Chondrocyte (in vitro differentiated cells): Measurements from ENCODE around the gene DGKG. TPM values are rescaled to one million over a fixed set of nuclear protein-coding genes. Genes with fewer than 3 reads are reported as not detected.
A peak's percentile ranks its signal among the peaks of the same experiment; 100 is the strongest.

Experiments
- DNase-seq: peaks from one replicate; pipeline ENCODE4 v3.0.0; 2021; ENCODE audit warnings: mixed read lengths, low spot score
- H3K27ac Mint-ChIP-seq: one replicate; pipeline ENCODE4 v1.8.0; 2021; ENCODE audit warnings: mild to moderate bottlenecking, moderate library complexity, mixed read lengths; ENCODE audit not compliant: unreplicated experiment
- H3K27me3 Mint-ChIP-seq: 2 replicates; pipeline ENCODE4 v1.8.0; 2021; ENCODE audit warnings: low read depth, mixed read lengths
- H3K36me3 Mint-ChIP-seq: 2 replicates; pipeline ENCODE4 v1.8.0; 2021; ENCODE audit warnings: low read depth, mixed read lengths
- H3K4me1 Mint-ChIP-seq: 2 replicates; pipeline ENCODE4 v1.8.0; 2021; ENCODE audit warnings: low read depth, mild to moderate bottlenecking, mixed read lengths
- H3K4me3 Mint-ChIP-seq: one replicate; pipeline ENCODE4 v1.8.0; 2021; ENCODE audit warnings: mild to moderate bottlenecking, moderate library complexity, mixed read lengths; ENCODE audit not compliant: unreplicated experiment
- H3K9me3 Mint-ChIP-seq: 2 replicates; pipeline ENCODE4 v1.8.0; 2021; ENCODE audit warnings: low read depth, mixed read lengths
- total RNA-seq: library from RNA; stranded (reverse); gene quantifications from 3 replicates; pipeline ENCODE4 v1.2.1, GENCODE V29; 2021
- TF ChIP-seq, protein P1 (sequence below): fragments of 200-600 bp; sonication (generic); IDR thresholded peaks from 2 replicates; pipeline ENCODE4 v1.5.0; 2021; ENCODE audit warnings: antibody characterized with exemption, mild to moderate bottlenecking, moderate library complexity

Gene DGKG
- total RNA-seq, 1 donor from 2014 or later: 1.6 TPM

DNA sequence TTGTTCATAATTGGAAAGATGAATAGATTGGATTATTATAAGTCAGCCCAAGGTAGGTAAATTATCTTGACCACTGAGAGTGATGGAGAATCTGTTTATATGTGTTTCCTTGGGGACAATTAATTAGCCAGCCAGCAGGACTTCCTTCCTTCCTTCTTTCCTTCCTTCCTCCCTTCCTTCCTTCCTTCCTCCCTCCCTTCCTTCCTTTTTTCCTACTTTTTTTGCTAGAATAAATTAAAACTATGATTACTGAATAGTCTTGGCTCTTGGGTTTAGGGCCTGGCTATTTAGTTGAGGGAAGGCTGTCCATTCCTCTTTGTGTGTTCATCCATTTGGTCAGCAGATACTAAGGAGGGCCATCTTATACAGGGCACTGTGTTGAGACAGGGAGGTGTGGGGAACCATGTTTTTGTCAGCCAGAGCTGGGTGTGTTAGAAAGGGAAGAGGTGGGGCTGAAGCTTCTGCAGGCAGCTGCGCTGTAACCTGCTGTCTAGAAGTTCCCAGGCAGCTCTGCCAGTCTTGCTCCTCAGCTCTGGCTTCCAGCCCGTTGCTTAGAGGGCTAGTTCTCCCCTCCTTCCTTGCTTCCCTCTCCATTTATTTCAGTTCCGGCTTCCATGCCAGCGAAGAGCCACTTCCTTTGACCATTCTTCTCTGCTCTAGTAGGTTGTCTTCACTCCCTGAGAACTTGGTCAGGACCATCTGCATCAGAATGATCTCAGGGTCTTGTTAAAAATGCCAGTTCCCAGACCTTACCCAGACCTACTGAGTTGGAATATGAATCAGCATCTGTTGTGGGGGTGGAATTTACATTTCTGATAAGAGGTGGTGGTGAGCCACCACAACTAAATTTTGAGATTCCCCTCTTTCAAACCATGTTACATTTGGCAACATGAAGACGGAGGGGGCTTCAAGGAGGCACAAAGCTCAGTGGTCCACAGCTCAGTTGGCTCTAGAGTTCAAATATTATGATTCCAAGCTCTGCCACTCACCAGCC is 113.9 kb downstream of the DGKG start:
- no peaks in the 10 kb centered on the region for H3K9me3 Mint-ChIP-seq
- no peak overlapping the region for H3K27ac Mint-ChIP-seq
- H3K36me3 Mint-ChIP-seq: no peaks in the 10 kb centered on the region
- no peak overlapping the region for H3K4me3 Mint-ChIP-seq
- peaks cover 12% of the 10 kb centered on the region for H3K27me3 Mint-ChIP-seq
- TF ChIP-seq, protein P1, sequence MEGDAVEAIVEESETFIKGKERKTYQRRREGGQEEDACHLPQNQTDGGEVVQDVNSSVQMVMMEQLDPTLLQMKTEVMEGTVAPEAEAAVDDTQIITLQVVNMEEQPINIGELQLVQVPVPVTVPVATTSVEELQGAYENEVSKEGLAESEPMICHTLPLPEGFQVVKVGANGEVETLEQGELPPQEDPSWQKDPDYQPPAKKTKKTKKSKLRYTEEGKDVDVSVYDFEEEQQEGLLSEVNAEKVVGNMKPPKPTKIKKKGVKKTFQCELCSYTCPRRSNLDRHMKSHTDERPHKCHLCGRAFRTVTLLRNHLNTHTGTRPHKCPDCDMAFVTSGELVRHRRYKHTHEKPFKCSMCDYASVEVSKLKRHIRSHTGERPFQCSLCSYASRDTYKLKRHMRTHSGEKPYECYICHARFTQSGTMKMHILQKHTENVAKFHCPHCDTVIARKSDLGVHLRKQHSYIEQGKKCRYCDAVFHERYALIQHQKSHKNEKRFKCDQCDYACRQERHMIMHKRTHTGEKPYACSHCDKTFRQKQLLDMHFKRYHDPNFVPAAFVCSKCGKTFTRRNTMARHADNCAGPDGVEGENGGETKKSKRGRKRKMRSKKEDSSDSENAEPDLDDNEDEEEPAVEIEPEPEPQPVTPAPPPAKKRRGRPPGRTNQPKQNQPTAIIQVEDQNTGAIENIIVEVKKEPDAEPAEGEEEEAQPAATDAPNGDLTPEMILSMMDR: no peak
- H3K4me1 Mint-ChIP-seq: no peaks in the 10 kb centered on the region
- no peak for DNase-seq

DNA sequence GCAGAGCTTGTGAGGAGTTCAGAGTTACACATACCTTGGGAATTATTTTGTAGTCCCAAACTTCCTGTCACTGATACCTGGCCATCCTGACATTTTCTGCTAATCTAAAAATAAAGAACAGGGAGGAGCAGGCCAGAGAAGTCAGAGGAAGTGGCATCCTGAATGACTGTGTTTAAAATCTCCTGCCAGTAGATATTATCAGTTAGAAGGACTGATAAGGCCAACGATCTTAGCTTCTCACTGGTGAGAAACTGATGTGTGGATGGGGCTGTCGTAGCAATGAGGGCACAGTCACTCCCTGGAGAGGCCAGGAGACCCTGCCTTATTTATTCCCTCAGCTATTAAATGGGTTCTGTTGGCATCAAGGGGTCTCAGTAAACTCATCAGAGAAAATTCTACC is 115.1 kb downstream of the DGKG start:
- Mint-ChIP-seq H3K4me3 (no peak overlapping the region), H3K4me1 (peaks cover 8% of the 10 kb centered on the region), H3K36me3 (no peaks in the 10 kb centered on the region), H3K27ac (no peak overlapping the region), H3K27me3 (peaks cover 12% of the 10 kb centered on the region), H3K9me3 (no peaks in the 10 kb centered on the region)
- TF ChIP-seq, protein P1: no peak
- no peak for DNase-seq

DNA sequence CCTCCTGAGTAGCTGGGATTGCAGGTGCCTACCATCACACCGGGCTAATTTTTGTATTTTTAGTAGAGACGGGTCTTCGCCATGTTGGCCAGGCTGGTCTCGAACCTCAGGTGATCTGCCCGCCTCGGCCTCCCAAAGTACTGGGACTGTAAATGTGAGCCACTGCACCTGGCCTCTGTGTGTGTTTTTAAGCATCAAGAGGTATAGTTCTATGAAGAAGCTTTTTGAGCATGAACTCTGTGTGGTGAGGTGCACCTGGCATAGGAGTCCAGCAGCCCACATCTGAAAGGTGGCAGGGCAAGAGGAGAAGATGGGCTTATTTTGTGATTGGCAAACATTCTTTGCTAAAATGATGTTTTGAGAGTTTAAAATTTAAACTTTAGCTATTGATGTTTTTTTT is 118.0 kb downstream of the DGKG start:
- H3K4me1 Mint-ChIP-seq: peaks cover 8% of the 10 kb centered on the region
- H3K4me3 Mint-ChIP-seq: no peak overlapping the region
- no peaks in the 10 kb centered on the region for H3K36me3 Mint-ChIP-seq
- no peak overlapping the region for H3K27ac Mint-ChIP-seq
- no peak for DNase-seq
- H3K9me3 Mint-ChIP-seq: no peaks in the 10 kb centered on the region
- TF ChIP-seq, protein P1: no peak
- H3K27me3 Mint-ChIP-seq: peaks cover 7% of the 10 kb centered on the region

DNA sequence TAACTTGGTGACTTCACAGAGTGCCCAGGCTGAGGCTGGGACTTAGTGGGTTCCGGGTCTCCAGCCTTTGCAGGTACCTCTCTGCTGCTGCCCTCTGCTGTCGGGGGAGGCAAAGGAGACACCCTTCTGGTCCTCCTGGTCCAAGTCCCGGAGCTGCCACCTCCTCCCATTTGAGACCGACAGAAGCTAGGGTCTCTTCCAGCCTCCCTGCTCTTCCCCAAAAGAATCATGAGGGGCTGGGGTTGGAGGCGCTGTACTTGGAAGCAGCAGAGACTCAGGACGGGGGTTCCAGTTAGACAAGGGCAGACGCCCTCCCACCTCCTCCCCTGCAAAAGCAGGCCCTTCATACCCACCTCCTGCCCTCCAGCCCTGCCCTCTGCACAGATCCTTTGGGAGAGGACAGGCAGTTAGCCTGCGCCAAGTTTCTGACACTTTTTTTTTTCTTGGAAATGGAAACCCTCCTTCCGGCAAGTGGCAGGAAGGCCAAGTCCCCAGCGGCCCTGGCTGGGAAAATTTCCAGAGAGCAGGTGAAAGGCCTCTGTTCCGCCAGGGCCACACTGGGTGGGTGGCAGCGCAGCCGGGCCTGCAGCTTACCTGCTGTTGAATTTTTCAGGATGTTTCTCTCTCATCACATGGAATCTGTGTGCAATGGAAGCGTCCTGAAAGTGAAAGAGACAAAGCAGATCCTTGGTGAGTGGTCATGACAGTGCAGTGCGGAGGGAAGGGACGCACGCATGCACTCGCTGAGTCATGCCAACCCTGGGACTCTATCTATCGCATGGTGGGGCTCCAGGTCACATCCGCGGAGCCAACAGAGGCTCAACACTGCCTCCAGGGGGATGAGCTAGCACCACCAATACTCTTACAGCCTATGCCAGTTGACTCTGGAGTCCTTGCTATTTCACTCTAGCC is 119.9 kb downstream of the DGKG start:
- peak overlapping the region; percentile 20 for H3K4me3 Mint-ChIP-seq
- H3K27ac Mint-ChIP-seq: peak overlapping the region; percentile 33
- peaks cover 9% of the 10 kb centered on the region for H3K4me1 Mint-ChIP-seq
- no peak for DNase-seq
- H3K9me3 Mint-ChIP-seq: no peaks in the 10 kb centered on the region
- H3K36me3 Mint-ChIP-seq: no peaks in the 10 kb centered on the region
- TF ChIP-seq, protein P1: peak; percentile 75
- peaks cover 3% of the 10 kb centered on the region for H3K27me3 Mint-ChIP-seq

DNA sequence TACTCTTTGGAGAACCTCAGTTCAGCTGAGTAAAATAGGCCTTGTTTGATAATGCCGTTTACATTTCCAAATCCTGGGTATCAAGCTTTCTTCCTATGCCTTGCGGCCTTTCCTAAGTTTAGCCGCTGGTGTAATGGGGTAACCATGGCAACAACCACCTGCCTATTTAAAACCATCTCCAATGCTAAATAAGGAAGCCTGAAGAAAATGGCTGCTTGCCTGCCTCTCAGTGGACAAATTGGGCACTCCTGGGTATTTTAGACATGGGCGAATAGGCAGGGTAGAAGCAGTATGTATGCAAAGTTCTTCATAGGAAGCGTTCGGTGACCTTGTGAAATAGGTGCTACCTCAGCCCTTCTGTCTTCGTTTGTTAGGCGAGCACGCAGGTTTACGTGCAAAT is 122.7 kb downstream of the DGKG start:
- Mint-ChIP-seq H3K36me3 (no peaks in the 10 kb centered on the region), H3K9me3 (no peaks in the 10 kb centered on the region), H3K4me1 (peaks cover 20% of the 10 kb centered on the region), H3K4me3 (no peak overlapping the region), H3K27ac (no peak overlapping the region), H3K27me3 (peaks cover 2% of the 10 kb centered on the region)
- TF ChIP-seq, protein P1: peak; percentile 45
- DNase-seq: no peak
